ENCODE results near the gene OXSR1. TPM values are rescaled to one million over a fixed set of nuclear protein-coding genes. Genes with fewer than 3 reads are reported as not detected.
"Not testable (repeated sequence)": the region's sequence is repeated elsewhere in the genome, so short reads cannot be mapped to it uniquely, and the experiment has no call there.

OXSR1 gene
- total and polyA plus RNA-seq, 7 donors, result 26.4 to 60.1 (median 47.4) TPM

GRCh38 chr3:38284756-38285150 is 119.4 kb downstream of the OXSR1 start:
- TF ChIP-seq, protein P1, sequence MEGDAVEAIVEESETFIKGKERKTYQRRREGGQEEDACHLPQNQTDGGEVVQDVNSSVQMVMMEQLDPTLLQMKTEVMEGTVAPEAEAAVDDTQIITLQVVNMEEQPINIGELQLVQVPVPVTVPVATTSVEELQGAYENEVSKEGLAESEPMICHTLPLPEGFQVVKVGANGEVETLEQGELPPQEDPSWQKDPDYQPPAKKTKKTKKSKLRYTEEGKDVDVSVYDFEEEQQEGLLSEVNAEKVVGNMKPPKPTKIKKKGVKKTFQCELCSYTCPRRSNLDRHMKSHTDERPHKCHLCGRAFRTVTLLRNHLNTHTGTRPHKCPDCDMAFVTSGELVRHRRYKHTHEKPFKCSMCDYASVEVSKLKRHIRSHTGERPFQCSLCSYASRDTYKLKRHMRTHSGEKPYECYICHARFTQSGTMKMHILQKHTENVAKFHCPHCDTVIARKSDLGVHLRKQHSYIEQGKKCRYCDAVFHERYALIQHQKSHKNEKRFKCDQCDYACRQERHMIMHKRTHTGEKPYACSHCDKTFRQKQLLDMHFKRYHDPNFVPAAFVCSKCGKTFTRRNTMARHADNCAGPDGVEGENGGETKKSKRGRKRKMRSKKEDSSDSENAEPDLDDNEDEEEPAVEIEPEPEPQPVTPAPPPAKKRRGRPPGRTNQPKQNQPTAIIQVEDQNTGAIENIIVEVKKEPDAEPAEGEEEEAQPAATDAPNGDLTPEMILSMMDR (IDR thresholded peaks at IDR 0.05), result no peak

GRCh38 chr3:38289286-38290217 is 124.2 kb downstream of the OXSR1 start:
- 89 to 96% (median 92%) methylated on average over 16 of the region's 16 CpGs for WGBS, 3 donors
- ATAC-seq; H3K27me3 ChIP-seq (ENCODE audit: insufficient read depth in 3 of 3, low read length in 2 of 3); H3K9me3 ChIP-seq; intact Hi-C loops (cut with DNase I); H3K4me3 ChIP-seq; H3K36me3 ChIP-seq (ENCODE audit: insufficient read depth in 1 of 2, low read depth in 1 of 2); H3K27ac ChIP-seq; H3K4me1 ChIP-seq; DNase-seq: not testable (repeated sequence)

More at GRCh38 chr3:38284756-38285150, 119.4 kb downstream of the OXSR1 start:
- intact Hi-C loops (cut with DNase I), result no loop called here
- no peak for DNase-seq
- no peak overlapping the region for H3K27ac ChIP-seq
- H3K27me3 ChIP-seq (ENCODE audit: insufficient read depth in 3 of 3, low read length in 2 of 3), result no peaks in the 10 kb centered on the region
- H3K9me3 ChIP-seq, result no peaks in the 10 kb centered on the region
- H3K36me3 ChIP-seq (ENCODE audit: insufficient read depth in 1 of 2, low read depth in 1 of 2), result no peaks in the 10 kb centered on the region
- no peak for ATAC-seq
- no peaks in the 10 kb centered on the region for H3K4me1 ChIP-seq
- H3K4me3 ChIP-seq, result no peak overlapping the region
- WGBS, 3 donors, result 89 to 91% (median 90%) methylated on average over 6 of the region's 6 CpGs

- intact Hi-C loops (cut with DNase I); H3K4me1 ChIP-seq; H3K27ac ChIP-seq; ATAC-seq; DNase-seq; H3K9me3 ChIP-seq; H3K27me3 ChIP-seq (ENCODE audit: insufficient read depth in 3 of 3, low read length in 2 of 3); H3K4me3 ChIP-seq; H3K36me3 ChIP-seq (ENCODE audit: insufficient read depth in 1 of 2, low read depth in 1 of 2): not testable (repeated sequence)
- WGBS, 3 donors, result 67 to 88% (median 78%) methylated on average over 4 of the region's 4 CpGs
These were observed 131.7 kb downstream of the OXSR1 start for GRCh38 chr3:38297053-38297452.

- Histone ChIP-seq H3K27me3 (ENCODE audit: insufficient read depth in 3 of 3, low read length in 2 of 3) (no peaks in the 10 kb centered on the region), H3K9me3 (no peaks in the 10 kb centered on the region), H3K4me1 (no peaks in the 10 kb centered on the region), H3K27ac (no peak overlapping the region), H3K36me3 (ENCODE audit: insufficient read depth in 1 of 2, low read depth in 1 of 2) (no peaks in the 10 kb centered on the region), H3K4me3 (no peak overlapping the region)
- TF ChIP-seq, protein P1 (IDR thresholded peaks at IDR 0.05), result no peak
- ATAC-seq (no peak), DNase-seq (no peak)
- intact Hi-C loops (cut with DNase I), result no loop called here
These were observed 132.2 kb downstream of the OXSR1 start for GRCh38 chr3:38297537-38297936.

GRCh38 chr3:38297947-38298711 is 132.8 kb downstream of the OXSR1 start:
- no peaks in the 10 kb centered on the region for H3K9me3 ChIP-seq
- no peak overlapping the region for H3K4me3 ChIP-seq

More at GRCh38 chr3:38297947-38298711, 132.8 kb downstream of the OXSR1 start:
- Histone ChIP-seq H3K27me3 (ENCODE audit: insufficient read depth in 3 of 3, low read length in 2 of 3) (no peaks in the 10 kb centered on the region), H3K27ac (no peak overlapping the region), H3K4me1 (no peaks in the 10 kb centered on the region), H3K36me3 (ENCODE audit: insufficient read depth in 1 of 2, low read depth in 1 of 2) (no peaks in the 10 kb centered on the region)
- ATAC-seq (peak in 1 of 4 donors; percentile 54), DNase-seq (no peak)
- WGBS, 3 donors, result 78 to 81% (median 78%) methylated on average over 5 of the region's 5 CpGs
- intact Hi-C loops (cut with DNase I), result no loop called here
- TF ChIP-seq, protein P1 (IDR thresholded peaks at IDR 0.05), result peak; percentile 19

Other genes starting within 250 kb of the OXSR1 start
- 1 to 10 TPM in 1 of 4 donors, under 1 TPM in 3; 0.75 to 2.1 (median 0.87) TPM for gene VILL, start 174.8 kb upstream of the OXSR1 start, total RNA-seq
- gene VILL, start 174.8 kb upstream of the OXSR1 start, polyA plus RNA-seq, result 1 to 10 TPM in 1 of 3 donors, under 1 TPM in 2; 0.65 to 1.3 (median 0.96) TPM
- 1 to 10 TPM; 2.4 to 7.9 (median 4.9) TPM for gene PLCD1, start 135.9 kb upstream of the OXSR1 start, total RNA-seq
- gene PLCD1, start 135.9 kb upstream of the OXSR1 start, polyA plus RNA-seq, result 1 to 10 TPM; 3.0 to 5.6 (median 4.8) TPM
- under 1 TPM in 2 of 4 donors, not detected in 2; 0.04 to 0.09 TPM for gene DLEC1, start 126.3 kb upstream of the OXSR1 start, total RNA-seq
- gene DLEC1, start 126.3 kb upstream of the OXSR1 start, polyA plus RNA-seq, result under 1 TPM; 0.01 to 0.09 (median 0.05) TPM
- gene ACAA1, start 28.4 kb upstream of the OXSR1 start, total RNA-seq, result 10 to 100 TPM; 34.9 to 48.6 (median 40.7) TPM
- gene ACAA1, start 28.4 kb upstream of the OXSR1 start, polyA plus RNA-seq, result 10 to 100 TPM; 23.6 to 52.2 (median 28.6) TPM
- 1 to 10 TPM; 3.8 to 6.0 (median 4.6) TPM for gene MYD88, start 26.9 kb upstream of the OXSR1 start, total RNA-seq
- gene MYD88, start 26.9 kb upstream of the OXSR1 start, polyA plus RNA-seq, result 1 to 10 TPM; 2.9 to 7.0 (median 3.0) TPM
- gene SLC22A13, start 100.3 kb downstream of the OXSR1 start, total RNA-seq, result under 1 TPM; 0.20 to 0.64 (median 0.45) TPM
- under 1 TPM; 0.11 to 0.29 (median 0.12) TPM for gene SLC22A13, start 100.3 kb downstream of the OXSR1 start, polyA plus RNA-seq
- under 1 TPM; 0.08 to 0.64 (median 0.23) TPM for gene SLC22A14, start 116.8 kb downstream of the OXSR1 start, total RNA-seq
- gene SLC22A14, start 116.8 kb downstream of the OXSR1 start, polyA plus RNA-seq, result under 1 TPM; 0.18 to 0.31 (median 0.26) TPM
- gene XYLB, start 181.2 kb downstream of the OXSR1 start, total RNA-seq, result 1 to 10 TPM in 3 of 4 donors, under 1 TPM in 1; 0.78 to 1.3 (median 1.3) TPM
- gene XYLB, start 181.2 kb downstream of the OXSR1 start, polyA plus RNA-seq, result under 1 TPM; 0.11 to 0.42 (median 0.34) TPM

Data from psoas muscle (tissue), 8 donors.